Right lobe of liver (tissue), 6 donors: ENCODE data around the gene MARCHF6. TPM values are rescaled to one million over a fixed set of nuclear protein-coding genes. Genes with fewer than 3 reads are reported as not detected.

Experiments
- ATAC-seq, 4 donors: fragments of 200-7000 bp; cut with Tn5 transposase; one replicate each; pipeline ENCODE4 v1.9.1; 2020; ENCODE audit warnings: mild to moderate bottlenecking in 4 of 4, moderate library complexity in 4 of 4
- DNase-seq, 3 donors: peaks; one replicate each; pipeline ENCODE4 v3.0.0-alpha.2; 2020
- H3K27ac ChIP-seq, 3 donors: fragments of 200-600 bp; one replicate each; pipeline ENCODE4 v1.8.0; 2022
- H3K27me3 ChIP-seq, 2 donors: fragments of 200-600 bp; one replicate each; pipeline ENCODE4 v1.8.0; 2022
- H3K36me3 ChIP-seq, 4 donors: fragments of 200-600 bp; sonication (generic) in 1 of 4; one replicate each; pipeline versions ENCODE4 v1.5.1 to v1.8.0; 2017 to 2022; ENCODE audit warnings: control low read depth in 1 of 4
- H3K4me1 ChIP-seq, 4 donors: fragments of 200-600 bp; sonication (generic) in 1 of 4; one replicate each; pipeline versions ENCODE4 v1.5.1 to v1.8.0; 2017 to 2022; ENCODE audit warnings: control low read depth in 1 of 4
- H3K4me3 ChIP-seq, 3 donors: fragments of 200-600 bp; one replicate each; pipeline ENCODE4 v1.8.0; 2022
- H3K9me3 ChIP-seq, 4 donors: fragments of 200-600 bp; sonication (generic) in 1 of 4; one replicate each; pipeline versions ENCODE4 v1.5.1 to v1.8.0; 2017 to 2022; ENCODE audit warnings: control low read depth in 1 of 4
- POLR2A ChIP-seq: fragments of 450-650 bp; IDR thresholded peaks from one replicate; pipeline ENCODE4 v1.6.1; 2017; ENCODE audit warnings: antibody characterized with exemption, mild to moderate bottlenecking
- WGBS: methylation state at CpG from one replicate; pipeline ENCODE4 v1.1.6; 2018; ENCODE audit warnings: low coverage, low lambda C conversion rate; ENCODE audit not compliant: insufficient coverage; ENCODE audit errors: missing lambda C conversion rate; 5-methylcytosine and 5-hydroxymethylcytosine counted together
- intact Hi-C, 2 donors: fragments of 100-400 bp; cut with DNase I; formaldehyde crosslinking; loops; one replicate each; pipeline versions ENCODE4 v1.11.2 to v1.14.1; 2022
- total RNA-seq, 6 experiments: library from RNA; depleted of rRNA in 2 of 6; stranded (reverse); fragments of >200 nt in 2 of 6; fragmentation: NEBNext Ultra II Directional in 3 of 6; extraction: Animal tissue kit (Norgen Biotek cat#: 25700) in 3 of 6; gene quantifications; one replicate each; pipeline versions ENCODE4 v1.1.0 to v1.2.4, GENCODE V29; 2016 to 2023
- TF ChIP-seq, protein P1 (sequence below), 4 donors: fragments of 200-600 bp in 3 of 4; fragments of 450-650 bp in 1 of 4; IDR thresholded peaks; one replicate each; pipeline versions ENCODE4 v1.5.1 to v1.8.0; 2016 to 2022; ENCODE audit warnings: antibody characterized with exemption in 4 of 4, mild to moderate bottlenecking in 2 of 4
- donor health status: DM: no; HTN: yes; CAD: no.
- donor health status: DM: no; HTN: no; CAD: no.
- donor health status: DM: no; HTN: no; CAD: no.
- donor health status: DM: no; HTN: yes; CAD: no.
- donor health status: DM: no; HTN: yes; CAD: no.

MARCHF6 gene
- total RNA-seq, 6 experiments from 2014 or later: 44.9 to 106 (median 68.6) TPM

- peak; percentile 13 to 27 (median 18) for ATAC-seq
- H3K4me1 ChIP-seq: peaks cover 0 to 18% (median 2%) of the 10 kb centered on the region in 4 donors
- H3K27ac ChIP-seq: peak overlapping the region; percentile 98 to 99 (median 98)
- intact Hi-C loops: no loop called here
- no peaks in the 10 kb centered on the region for H3K27me3 ChIP-seq
- H3K9me3 ChIP-seq: no peaks in the 10 kb centered on the region
- TF ChIP-seq, protein P1, sequence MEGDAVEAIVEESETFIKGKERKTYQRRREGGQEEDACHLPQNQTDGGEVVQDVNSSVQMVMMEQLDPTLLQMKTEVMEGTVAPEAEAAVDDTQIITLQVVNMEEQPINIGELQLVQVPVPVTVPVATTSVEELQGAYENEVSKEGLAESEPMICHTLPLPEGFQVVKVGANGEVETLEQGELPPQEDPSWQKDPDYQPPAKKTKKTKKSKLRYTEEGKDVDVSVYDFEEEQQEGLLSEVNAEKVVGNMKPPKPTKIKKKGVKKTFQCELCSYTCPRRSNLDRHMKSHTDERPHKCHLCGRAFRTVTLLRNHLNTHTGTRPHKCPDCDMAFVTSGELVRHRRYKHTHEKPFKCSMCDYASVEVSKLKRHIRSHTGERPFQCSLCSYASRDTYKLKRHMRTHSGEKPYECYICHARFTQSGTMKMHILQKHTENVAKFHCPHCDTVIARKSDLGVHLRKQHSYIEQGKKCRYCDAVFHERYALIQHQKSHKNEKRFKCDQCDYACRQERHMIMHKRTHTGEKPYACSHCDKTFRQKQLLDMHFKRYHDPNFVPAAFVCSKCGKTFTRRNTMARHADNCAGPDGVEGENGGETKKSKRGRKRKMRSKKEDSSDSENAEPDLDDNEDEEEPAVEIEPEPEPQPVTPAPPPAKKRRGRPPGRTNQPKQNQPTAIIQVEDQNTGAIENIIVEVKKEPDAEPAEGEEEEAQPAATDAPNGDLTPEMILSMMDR (IDR thresholded peaks at IDR 0.05): no peak
- TF ChIP-seq POLR2A: no peak
- peak overlapping the region; percentile 77 to 92 (median 89) for H3K4me3 ChIP-seq
- H3K36me3 ChIP-seq: no peaks in the 10 kb centered on the region
- DNase-seq: peak; percentile 49 to 71 (median 66)
- 2% methylated on average over 13 of the region's 54 CpGs for WGBS
These were observed 765 bp downstream of the MARCHF6 start for GRCh38 chr5:10354048-10354872.

DNA sequence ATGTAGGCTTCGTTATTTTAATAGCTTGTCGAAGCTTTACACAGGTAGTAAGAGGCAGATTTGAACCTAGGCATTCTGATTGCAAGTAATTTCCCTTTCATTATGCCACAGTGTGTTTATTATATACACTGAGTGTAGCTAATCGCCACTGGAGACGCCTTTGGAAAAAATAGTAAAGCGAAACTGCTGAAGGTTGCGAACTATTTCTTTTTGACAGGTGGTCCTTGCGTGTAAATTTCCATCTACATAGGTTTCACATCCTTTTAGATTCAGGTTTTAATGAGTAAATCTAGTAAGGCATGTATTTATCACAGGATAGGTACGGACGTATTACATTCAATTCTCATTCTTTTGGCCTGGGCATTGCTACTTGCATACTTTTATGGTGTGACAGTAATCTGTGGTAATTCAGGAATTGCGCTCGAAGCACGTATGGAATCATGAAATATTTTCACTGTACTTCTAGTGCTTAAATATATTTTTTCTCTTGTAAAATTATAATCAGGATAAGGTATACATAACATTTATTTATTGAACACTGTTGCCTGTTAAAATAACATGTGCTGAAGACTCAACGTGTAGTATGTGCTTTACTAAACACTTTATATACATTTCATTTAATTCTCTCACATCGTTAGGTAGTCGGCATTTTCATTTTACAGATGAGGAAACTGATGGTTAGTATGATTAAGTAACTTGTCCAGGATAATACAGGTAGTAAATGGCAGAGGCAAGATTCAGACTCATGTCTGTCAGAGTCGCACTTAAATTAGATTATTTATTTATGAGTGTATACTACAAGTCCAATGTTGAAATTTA, 1.8 kb downstream of the MARCHF6 start:
- ATAC-seq: peak in 1 of 4 donors; percentile 15
- Histone ChIP-seq H3K27me3 (no peaks in the 10 kb centered on the region), H3K9me3 (no peaks in the 10 kb centered on the region), H3K4me3 (peak overlapping the region; percentile 77 to 92 (median 89)), H3K36me3 (no peaks in the 10 kb centered on the region), H3K4me1 (peaks cover 0 to 18% (median 2%) of the 10 kb centered on the region in 4 donors), H3K27ac (peak overlapping the region; percentile 98 to 99 (median 98))
- WGBS: 11% methylated on average over 16 of the region's 16 CpGs
- intact Hi-C loops: no loop called here
- DNase-seq: no peak
- no peak for TF ChIP-seq POLR2A
- TF ChIP-seq, protein P1 (IDR thresholded peaks at IDR 0.05): no peak

GRCh38 chr5:10358999-10359398, 5.5 kb downstream of the MARCHF6 start:
- WGBS: 86% methylated on average over 2 of the region's 2 CpGs

GRCh38 chr5:10360686-10361085, 7.2 kb downstream of the MARCHF6 start:
- H3K9me3 ChIP-seq: no peaks in the 10 kb centered on the region
- DNase-seq (no peak), ATAC-seq (no peak)
- H3K36me3 ChIP-seq: no peaks in the 10 kb centered on the region
- peaks cover 0 to 3% (median 2%) of the 10 kb centered on the region in 4 donors for H3K4me1 ChIP-seq
- H3K4me3 ChIP-seq: no peak overlapping the region
- H3K27me3 ChIP-seq: no peaks in the 10 kb centered on the region
- TF ChIP-seq, protein P1 (IDR thresholded peaks at IDR 0.05): no peak
- no peak for TF ChIP-seq POLR2A
- intact Hi-C loops: no loop called here
- H3K27ac ChIP-seq: no peak overlapping the region

More at GRCh38 chr5:10358999-10359398, 5.5 kb downstream of the MARCHF6 start:
- Histone ChIP-seq H3K36me3 (no peaks in the 10 kb centered on the region), H3K27me3 (no peaks in the 10 kb centered on the region), H3K4me3 (no peak overlapping the region), H3K27ac (no peak overlapping the region), H3K9me3 (no peaks in the 10 kb centered on the region), H3K4me1 (peaks cover 0 to 10% (median 2%) of the 10 kb centered on the region in 4 donors)
- intact Hi-C loops: no loop called here
- TF ChIP-seq POLR2A: no peak
- TF ChIP-seq, protein P1 (IDR thresholded peaks at IDR 0.05): no peak
- DNase-seq (no peak), ATAC-seq (no peak)
